ENCODE measurements around the gene YPEL5. TPM values are rescaled to one million over a fixed set of nuclear protein-coding genes. Genes with fewer than 3 reads are reported as not detected.
"Not testable (repeated sequence)": the region's sequence is repeated elsewhere in the genome, so short reads cannot be mapped to it uniquely, and the experiment has no call there.

Gene YPEL5
- 22.8 and 54.6 TPM in 2 replicates for total RNA-seq (2014; rRNA removed; shearing (Covaris generic); ENCODE audit: low replicate concordance)

GRCh38 chr2:30146337-30147195 is at the start of gene YPEL5:
Gene YPEL5 (plus strand): TSS chr2:30147007. CDS start chr2:30156652, 9,645 bp downstream.
- Histone ChIP-seq H3K4me3 (ENCODE audit: low read length) (peak within 1 kb of the TSS; percentile 74), H3K9ac (ENCODE audit: low read length) (peak within 1 kb of the TSS; percentile 80), H3K9me3 (ENCODE audit: low read length) (no peaks in the 10 kb centered on the region), H3K9me2 (replicated peaks; ENCODE audit: insufficient read depth, low read length) (no peaks in the 10 kb centered on the region), H4K20me1 (ENCODE audit: insufficient read depth, low read depth, low read length) (peaks cover 8% of the 10 kb centered on the region; the same call in 1 of the 2 replicates), H3K27ac (ENCODE audit: low read length) (no peak within 1 kb of the TSS), H3K4me2 (ENCODE audit: low read depth, low read length, poor library complexity, severe bottlenecking) (peak within 1 kb of the TSS; percentile 82), H3K36me3 (ENCODE audit: insufficient read depth, low read length) (no peaks in the 10 kb centered on the region), H2AFZ (ENCODE audit: low read length) (peak within 1 kb of the TSS; percentile 38; the same call in 1 of the 2 replicates), H3K27me3 (ENCODE audit: low read length) (no peaks in the 10 kb centered on the region), H3K4me1 (ENCODE audit: low read length) (peaks cover 33% of the 10 kb centered on the region), H3K79me2 (ENCODE audit: low read length) (no peaks in the 10 kb centered on the region)
- DNase-seq = peak; percentile 98

- H2AFZ ChIP-seq (ENCODE audit: low read length) = no peak overlapping the region; the same call in 1 of the 2 replicates
- peak overlapping the region; percentile 40 for H3K4me2 ChIP-seq (ENCODE audit: low read depth, low read length, poor library complexity, severe bottlenecking)
- no peaks in the 10 kb centered on the region for H3K79me2 ChIP-seq (ENCODE audit: low read length)
- no peaks in the 10 kb centered on the region for H4K20me1 ChIP-seq (ENCODE audit: insufficient read depth, low read depth, low read length)
- H3K4me1 ChIP-seq (ENCODE audit: low read length) = peaks cover 11% of the 10 kb centered on the region
- DNase-seq = peak; percentile 52
- no peaks in the 10 kb centered on the region for H3K36me3 ChIP-seq (ENCODE audit: insufficient read depth, low read length)
- H3K9me2 ChIP-seq (replicated peaks; ENCODE audit: insufficient read depth, low read length) = no peaks in the 10 kb centered on the region
- H3K27me3 ChIP-seq (ENCODE audit: low read length) = no peaks in the 10 kb centered on the region
- no peak overlapping the region for H3K27ac ChIP-seq (ENCODE audit: low read length)
- no peak overlapping the region for H3K4me3 ChIP-seq (ENCODE audit: low read length)
- no peaks in the 10 kb centered on the region for H3K9me3 ChIP-seq (ENCODE audit: low read length)
- no peak overlapping the region for H3K9ac ChIP-seq (ENCODE audit: low read length)
Measured at GRCh38 chr2:30098266-30099005, 48.4 kb upstream of the YPEL5 start.

DNA sequence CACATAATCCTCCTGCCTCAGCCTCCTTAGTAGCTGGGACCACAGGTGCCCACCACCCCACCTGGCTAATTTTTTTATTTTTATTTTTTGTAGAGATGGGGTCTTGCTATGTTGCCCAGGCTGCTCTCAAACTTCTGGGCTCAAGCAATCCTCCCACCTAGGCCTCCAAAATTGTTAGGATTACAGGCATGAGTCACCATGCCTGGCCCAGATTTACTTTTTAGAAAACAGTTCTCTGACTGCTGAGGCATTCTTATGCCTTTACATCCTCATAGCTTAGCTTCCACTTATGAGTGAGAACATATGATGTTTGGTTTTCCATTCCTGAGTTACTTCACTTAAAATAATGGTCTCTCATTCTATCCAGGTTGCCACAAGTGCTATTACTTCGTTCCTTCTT is 47.4 kb upstream of the YPEL5 start:
- not testable (repeated sequence) for DNase-seq; H3K27ac ChIP-seq (ENCODE audit: low read length); H3K9me2 ChIP-seq (replicated peaks; ENCODE audit: insufficient read depth, low read length); H3K4me2 ChIP-seq (ENCODE audit: low read depth, low read length, poor library complexity, severe bottlenecking); H3K9me3 ChIP-seq (ENCODE audit: low read length); H4K20me1 ChIP-seq (ENCODE audit: insufficient read depth, low read depth, low read length); H2AFZ ChIP-seq (ENCODE audit: low read length); H3K79me2 ChIP-seq (ENCODE audit: low read length); H3K9ac ChIP-seq (ENCODE audit: low read length); H3K36me3 ChIP-seq (ENCODE audit: insufficient read depth, low read length); H3K4me3 ChIP-seq (ENCODE audit: low read length); H3K27me3 ChIP-seq (ENCODE audit: low read length)
- H3K4me1 ChIP-seq (ENCODE audit: low read length) = peaks cover 18% of the 10 kb centered on the region

DNA sequence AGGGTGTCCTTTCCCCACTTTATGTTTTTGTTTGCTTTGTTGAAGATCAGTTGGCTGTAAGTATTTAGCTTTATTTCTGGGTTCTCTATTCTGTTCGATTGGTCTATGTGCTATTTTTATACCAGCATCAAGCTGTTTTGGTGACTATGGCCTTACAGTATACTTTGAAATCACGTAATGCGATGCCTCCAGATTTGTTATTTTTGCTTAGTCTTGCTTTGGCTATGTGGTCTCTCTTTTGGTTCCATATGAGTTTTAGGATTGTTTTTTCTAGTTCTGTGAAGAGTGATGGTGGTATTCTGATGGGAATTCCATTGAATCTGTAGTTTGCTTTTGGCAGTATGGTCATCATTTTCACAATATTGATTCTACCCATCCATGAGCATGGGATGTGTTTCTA is 46.1 kb upstream of the YPEL5 start:
- not testable (repeated sequence) for H3K4me2 ChIP-seq (ENCODE audit: low read depth, low read length, poor library complexity, severe bottlenecking); H3K27me3 ChIP-seq (ENCODE audit: low read length); H2AFZ ChIP-seq (ENCODE audit: low read length); H3K4me3 ChIP-seq (ENCODE audit: low read length); H4K20me1 ChIP-seq (ENCODE audit: insufficient read depth, low read depth, low read length); H3K27ac ChIP-seq (ENCODE audit: low read length); DNase-seq; H3K9me2 ChIP-seq (replicated peaks; ENCODE audit: insufficient read depth, low read length); H3K36me3 ChIP-seq (ENCODE audit: insufficient read depth, low read length); H3K9ac ChIP-seq (ENCODE audit: low read length); H3K79me2 ChIP-seq (ENCODE audit: low read length); H3K9me3 ChIP-seq (ENCODE audit: low read length)
- peaks cover 18% of the 10 kb centered on the region for H3K4me1 ChIP-seq (ENCODE audit: low read length)

GRCh38 chr2:30104307-30104706 is 42.5 kb upstream of the YPEL5 start:
- no peaks in the 10 kb centered on the region for H3K36me3 ChIP-seq (ENCODE audit: insufficient read depth, low read length)
- no peak for DNase-seq
- H3K4me2 ChIP-seq (ENCODE audit: low read depth, low read length, poor library complexity, severe bottlenecking) = no peak overlapping the region
- H3K9me2 ChIP-seq (replicated peaks; ENCODE audit: insufficient read depth, low read length) = no peaks in the 10 kb centered on the region
- peaks cover 7% of the 10 kb centered on the region for H3K4me1 ChIP-seq (ENCODE audit: low read length)
- no peak overlapping the region for H3K4me3 ChIP-seq (ENCODE audit: low read length)
- no peaks in the 10 kb centered on the region for H4K20me1 ChIP-seq (ENCODE audit: insufficient read depth, low read depth, low read length)
- H3K27ac ChIP-seq (ENCODE audit: low read length) = no peak overlapping the region
- no peaks in the 10 kb centered on the region for H3K9me3 ChIP-seq (ENCODE audit: low read length)
- H3K79me2 ChIP-seq (ENCODE audit: low read length) = no peaks in the 10 kb centered on the region
- no peak overlapping the region for H3K9ac ChIP-seq (ENCODE audit: low read length)
- H2AFZ ChIP-seq (ENCODE audit: low read length) = no peak overlapping the region
- no peaks in the 10 kb centered on the region for H3K27me3 ChIP-seq (ENCODE audit: low read length)

- no peak for DNase-seq
- Histone ChIP-seq H3K4me1 (ENCODE audit: low read length) (peaks cover 7% of the 10 kb centered on the region), H4K20me1 (ENCODE audit: insufficient read depth, low read depth, low read length) (no peaks in the 10 kb centered on the region), H3K27ac (ENCODE audit: low read length) (no peak overlapping the region), H3K9ac (ENCODE audit: low read length) (no peak overlapping the region), H3K4me2 (ENCODE audit: low read depth, low read length, poor library complexity, severe bottlenecking) (no peak overlapping the region), H3K79me2 (ENCODE audit: low read length) (no peaks in the 10 kb centered on the region), H3K9me3 (ENCODE audit: low read length) (no peaks in the 10 kb centered on the region), H3K4me3 (ENCODE audit: low read length) (no peak overlapping the region), H3K27me3 (ENCODE audit: low read length) (no peaks in the 10 kb centered on the region), H3K36me3 (ENCODE audit: insufficient read depth, low read length) (no peaks in the 10 kb centered on the region), H2AFZ (ENCODE audit: low read length) (no peak overlapping the region), H3K9me2 (replicated peaks; ENCODE audit: insufficient read depth, low read length) (no peaks in the 10 kb centered on the region)
Measured at GRCh38 chr2:30105556-30105955, 41.3 kb upstream of the YPEL5 start.

DNA sequence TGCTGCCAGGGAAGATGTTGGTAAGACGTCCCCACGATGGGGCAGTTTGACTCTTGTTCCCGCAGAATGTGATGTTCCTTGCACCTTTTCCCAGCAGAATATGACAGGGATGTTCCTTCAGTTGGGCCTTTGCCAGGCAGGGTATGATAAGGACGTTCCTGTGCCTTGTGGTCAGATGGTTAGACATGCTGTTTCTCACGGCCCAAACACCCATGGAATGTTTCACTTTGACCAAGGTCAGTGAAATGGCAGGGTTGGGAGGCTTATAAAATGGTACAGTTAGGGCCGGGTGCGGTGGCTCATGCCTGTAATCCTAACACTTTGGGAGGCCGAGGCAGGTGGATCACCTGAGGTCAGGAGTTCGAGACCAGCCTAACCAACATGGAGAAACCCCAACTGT is 40.3 kb upstream of the YPEL5 start:
- H4K20me1 ChIP-seq (ENCODE audit: insufficient read depth, low read depth, low read length) = no peaks in the 10 kb centered on the region
- H3K36me3 ChIP-seq (ENCODE audit: insufficient read depth, low read length) = no peaks in the 10 kb centered on the region
- no peak overlapping the region for H3K9ac ChIP-seq (ENCODE audit: low read length)
- H3K4me3 ChIP-seq (ENCODE audit: low read length) = no peak overlapping the region
- no peaks in the 10 kb centered on the region for H3K9me2 ChIP-seq (replicated peaks; ENCODE audit: insufficient read depth, low read length)
- H3K4me1 ChIP-seq (ENCODE audit: low read length) = peaks cover 7% of the 10 kb centered on the region
- H3K27ac ChIP-seq (ENCODE audit: low read length) = no peak overlapping the region
- no peaks in the 10 kb centered on the region for H3K9me3 ChIP-seq (ENCODE audit: low read length)
- H3K79me2 ChIP-seq (ENCODE audit: low read length) = no peaks in the 10 kb centered on the region
- no peaks in the 10 kb centered on the region for H3K27me3 ChIP-seq (ENCODE audit: low read length)
- no peak overlapping the region for H2AFZ ChIP-seq (ENCODE audit: low read length)
- H3K4me2 ChIP-seq (ENCODE audit: low read depth, low read length, poor library complexity, severe bottlenecking) = no peak overlapping the region
- no peak for DNase-seq

DNA sequence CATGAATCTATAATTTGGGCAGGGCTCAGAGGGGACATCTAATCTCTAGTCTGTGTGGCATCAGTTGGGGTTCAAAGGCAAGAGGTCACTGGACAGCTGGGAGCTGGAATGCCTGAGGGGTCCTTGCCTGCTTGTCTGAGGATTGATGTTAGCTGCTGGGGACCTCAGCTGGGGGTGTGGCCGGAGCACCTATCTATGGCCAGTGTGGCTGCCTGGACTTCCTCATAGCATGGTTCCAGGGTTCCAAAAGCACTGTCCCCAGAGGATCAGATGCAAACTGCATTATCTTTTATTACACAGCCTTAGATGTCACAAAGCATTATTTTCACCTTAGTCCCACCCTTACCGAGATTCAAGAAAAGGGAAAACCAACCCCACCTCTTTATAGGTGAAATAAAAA is 38.6 kb upstream of the YPEL5 start:
- no peak overlapping the region for H3K27ac ChIP-seq (ENCODE audit: low read length)
- no peak overlapping the region for H3K4me3 ChIP-seq (ENCODE audit: low read length)
- H3K4me1 ChIP-seq (ENCODE audit: low read length) = peaks cover 7% of the 10 kb centered on the region
- no peaks in the 10 kb centered on the region for H3K27me3 ChIP-seq (ENCODE audit: low read length)
- no peaks in the 10 kb centered on the region for H3K79me2 ChIP-seq (ENCODE audit: low read length)
- no peaks in the 10 kb centered on the region for H3K36me3 ChIP-seq (ENCODE audit: insufficient read depth, low read length)
- no peak overlapping the region for H3K4me2 ChIP-seq (ENCODE audit: low read depth, low read length, poor library complexity, severe bottlenecking)
- no peak overlapping the region for H2AFZ ChIP-seq (ENCODE audit: low read length)
- DNase-seq = no peak
- no peaks in the 10 kb centered on the region for H3K9me3 ChIP-seq (ENCODE audit: low read length)
- H3K9ac ChIP-seq (ENCODE audit: low read length) = no peak overlapping the region
- H4K20me1 ChIP-seq (ENCODE audit: insufficient read depth, low read depth, low read length) = no peaks in the 10 kb centered on the region
- H3K9me2 ChIP-seq (replicated peaks; ENCODE audit: insufficient read depth, low read length) = no peaks in the 10 kb centered on the region
